HG03457 (cell line): ENCODE data around the gene TM9SF3.

ENCODE experiments used
- ATAC-seq: cut with Tn5 transposase; IDR thresholded peaks from one replicate; pipeline ENCODE4 v1.9.1; 2021; ENCODE audit warnings: moderate number of reproducible peaks; ENCODE audit not compliant: unreplicated experiment

The TM9SF3 gene

DNA sequence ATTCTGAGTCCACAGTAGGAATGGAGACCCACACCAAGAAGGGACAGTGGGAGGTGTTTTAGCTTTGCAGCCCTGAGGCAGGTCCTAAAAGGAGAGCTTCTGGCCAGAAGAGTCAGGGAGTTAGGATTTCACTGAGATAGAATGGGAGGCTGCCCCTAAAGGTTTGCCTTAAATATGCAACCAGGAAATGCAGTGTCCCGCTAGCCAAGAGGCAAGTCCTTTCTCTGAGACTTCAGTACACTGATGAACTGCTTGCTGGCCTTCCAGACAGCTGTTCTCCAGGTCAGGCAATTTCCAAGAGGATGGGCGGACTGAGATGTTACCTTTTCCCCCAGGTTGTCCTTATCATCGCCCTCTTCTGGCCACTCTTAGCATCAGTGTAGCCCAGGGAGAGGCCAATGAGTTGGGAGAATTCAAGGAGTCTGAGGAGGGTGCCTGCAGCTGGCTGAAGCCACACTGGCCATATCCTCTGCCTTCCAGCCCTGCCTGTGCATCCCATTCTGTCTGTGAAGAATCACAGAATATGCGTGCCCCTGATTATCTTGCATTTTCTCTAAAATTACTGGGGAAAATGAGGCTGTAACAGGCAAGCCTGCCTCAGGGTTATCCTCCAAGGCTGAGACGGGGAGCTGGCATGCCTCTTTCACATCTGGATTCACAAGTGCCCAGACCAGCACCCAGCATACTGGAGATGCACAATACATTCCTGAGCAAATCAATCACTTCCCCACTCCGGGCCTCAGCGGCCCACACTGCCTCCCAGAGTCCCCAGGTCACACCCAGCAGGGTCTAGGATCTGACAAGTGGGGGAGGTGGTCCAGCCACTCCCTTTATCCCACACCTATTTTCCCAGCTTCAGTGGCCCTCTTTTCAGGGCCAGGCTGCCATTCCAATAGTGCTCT is 75.5 kb downstream of the TM9SF3 start:
- ATAC-seq: no peak

DNA sequence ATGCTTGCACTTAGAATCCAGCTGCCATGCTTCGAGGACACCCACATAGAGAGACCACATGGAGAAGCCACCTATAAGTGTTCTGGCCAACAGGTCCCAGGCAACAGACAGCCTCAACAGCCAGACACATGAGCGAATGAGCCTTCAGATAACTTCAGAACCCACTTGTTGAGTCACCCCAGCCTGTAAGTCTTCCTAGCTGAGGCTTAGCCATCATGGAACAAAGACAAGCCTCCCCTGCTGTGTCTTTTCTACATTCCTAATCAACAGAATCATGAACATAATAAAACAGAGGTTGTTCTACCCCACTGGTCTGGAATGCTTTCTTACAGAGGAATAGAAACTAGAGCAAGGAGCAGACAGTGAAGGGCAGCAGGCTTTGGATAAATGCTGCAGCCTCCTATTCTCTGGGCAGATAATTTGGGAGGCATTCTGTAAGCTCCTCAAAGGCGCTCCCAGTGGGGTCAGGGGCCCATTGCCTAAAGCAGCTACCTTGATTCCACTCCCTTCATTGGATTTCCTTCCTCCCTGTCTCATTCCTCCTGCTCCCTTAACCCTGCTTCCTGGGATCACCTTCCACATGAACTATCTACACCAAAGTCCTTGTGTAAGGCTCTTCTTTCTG is 77.7 kb downstream of the TM9SF3 start:
- no peak for ATAC-seq

DNA sequence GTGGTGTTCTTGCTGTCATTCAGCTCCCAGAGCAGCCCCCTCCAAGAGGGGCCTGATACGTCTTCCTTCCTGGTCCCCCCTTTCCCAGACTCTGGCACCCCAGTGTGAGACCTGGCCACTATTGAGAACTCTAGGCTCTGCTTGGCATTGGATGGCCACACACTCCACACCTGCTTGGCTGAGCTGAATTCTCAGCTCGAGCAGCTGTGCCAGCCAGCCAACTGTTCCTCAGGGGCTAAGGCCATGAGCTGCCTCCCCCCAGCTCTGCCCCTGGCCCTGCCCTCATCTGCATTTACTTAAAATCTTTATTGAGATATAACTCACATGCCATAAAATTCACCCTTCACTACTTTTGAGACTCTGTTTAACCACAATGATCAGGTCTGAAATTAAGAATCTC is 79.8 kb downstream of the TM9SF3 start:
- ATAC-seq: no peak

DNA sequence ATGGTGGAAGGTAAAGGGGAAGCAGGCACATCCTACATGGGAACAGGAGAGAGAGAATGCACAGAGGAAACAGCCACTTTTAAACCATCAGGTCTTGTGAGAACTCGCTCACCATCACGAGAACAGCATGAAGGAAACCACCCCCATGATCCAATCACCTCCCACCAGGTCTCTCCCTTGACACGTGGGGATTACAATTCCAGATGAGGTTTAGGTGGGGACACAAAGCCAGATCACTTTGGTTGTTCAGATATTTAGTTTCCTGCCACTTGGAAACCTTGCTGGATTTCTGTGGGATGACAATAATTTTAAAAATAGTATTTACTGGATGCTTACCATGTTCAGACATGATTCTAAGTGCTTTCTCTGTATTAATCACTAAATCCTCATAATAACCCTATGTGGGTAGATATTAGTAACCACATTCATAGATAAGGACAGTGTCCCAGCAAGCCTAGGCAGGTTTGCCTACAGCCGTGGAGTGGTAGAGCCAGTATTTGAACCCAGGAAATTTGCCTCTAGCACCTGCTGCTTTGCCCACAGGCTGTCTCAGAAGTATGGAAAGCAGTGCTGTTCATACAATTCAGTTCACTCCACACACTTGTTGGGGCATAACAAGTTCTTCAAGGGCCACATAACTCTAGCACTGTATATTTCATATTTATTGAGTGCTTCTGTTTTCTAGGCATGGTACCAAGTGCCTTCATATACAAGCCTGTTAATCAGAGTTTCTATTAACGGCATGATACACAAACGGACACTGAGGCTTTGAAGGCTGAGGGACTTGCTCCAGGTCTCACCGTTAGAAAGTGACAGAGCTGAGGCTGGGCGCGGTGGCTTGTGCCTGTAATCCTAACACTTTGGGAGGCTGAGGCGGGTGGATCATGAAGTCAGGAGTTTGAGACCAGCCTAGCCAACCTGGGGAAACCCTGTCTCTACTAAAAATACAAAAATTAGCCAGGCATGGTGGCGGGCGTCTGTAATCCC is 81.4 kb downstream of the TM9SF3 start:
- ATAC-seq: no peak

- ATAC-seq: no peak
Observed at GRCh38 chr10:96502561-96503282, 84.1 kb downstream of the TM9SF3 start.

DNA sequence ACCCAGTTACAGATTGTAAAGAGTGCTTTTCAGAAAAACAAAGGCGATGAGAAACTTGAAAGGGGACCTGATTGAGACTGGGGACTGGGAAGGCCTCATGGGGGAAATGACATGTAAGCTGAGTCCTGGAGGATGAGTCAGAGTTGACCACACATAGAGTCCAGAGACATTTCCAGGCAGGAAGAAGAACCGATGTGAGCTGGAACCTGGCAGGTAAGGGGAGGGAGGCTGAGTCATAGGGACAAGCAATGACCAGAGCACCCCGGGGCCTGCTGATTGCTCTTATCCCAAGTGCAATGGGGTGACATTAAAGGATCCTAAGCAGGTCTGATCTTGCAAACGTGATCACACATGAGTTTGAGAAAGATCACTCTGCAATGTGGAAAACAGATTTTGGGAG is 84.8 kb downstream of the TM9SF3 start:
- no peak for ATAC-seq

DNA sequence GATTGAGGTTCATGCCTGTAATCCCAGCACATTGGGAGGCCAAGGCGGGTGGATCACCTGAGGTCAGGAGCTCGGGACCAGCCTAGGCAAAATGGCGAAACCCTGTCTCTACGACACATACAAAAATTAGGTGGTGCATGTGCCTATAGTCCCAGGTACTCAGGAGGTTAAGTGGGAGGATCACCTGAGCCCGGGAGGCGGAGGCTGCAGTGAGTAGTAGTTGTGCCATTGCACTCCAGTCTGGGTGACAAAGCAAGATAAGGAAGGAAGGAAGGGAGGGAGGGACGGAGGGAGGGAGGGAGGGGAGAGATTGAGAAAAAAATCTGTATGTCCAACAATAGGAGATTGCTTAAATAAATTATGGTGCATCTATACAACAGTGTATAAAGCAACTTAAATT is 86.3 kb downstream of the TM9SF3 start:
- ATAC-seq: no peak

DNA sequence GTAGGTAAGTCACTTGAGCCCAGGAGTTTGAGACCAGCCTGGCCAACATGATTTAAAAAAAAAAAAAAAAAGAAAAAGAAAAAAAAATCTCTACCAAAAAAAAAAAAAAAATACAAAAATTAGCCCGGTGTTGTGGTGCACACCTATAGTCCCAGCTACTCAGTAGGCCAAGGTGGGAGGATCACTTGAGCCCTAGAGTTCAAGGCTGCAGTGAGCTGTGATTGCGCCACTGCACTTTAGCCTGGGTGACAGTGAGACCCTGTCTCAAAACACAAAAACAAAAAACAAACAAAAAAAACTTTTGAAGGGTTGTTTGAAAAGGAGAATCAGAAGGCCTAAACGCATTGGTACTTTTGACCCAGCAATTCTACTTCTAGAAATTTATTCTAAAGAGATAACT is 86.8 kb downstream of the TM9SF3 start:
- ATAC-seq: no peak

- no peak for ATAC-seq
Observed at GRCh38 chr10:96497391-96497790, 89.4 kb downstream of the TM9SF3 start.

- no peak for ATAC-seq
Observed at GRCh38 chr10:96496281-96496925, 90.4 kb downstream of the TM9SF3 start.

- no peak for ATAC-seq
Observed at GRCh38 chr10:96495544-96495943, 91.3 kb downstream of the TM9SF3 start.

DNA sequence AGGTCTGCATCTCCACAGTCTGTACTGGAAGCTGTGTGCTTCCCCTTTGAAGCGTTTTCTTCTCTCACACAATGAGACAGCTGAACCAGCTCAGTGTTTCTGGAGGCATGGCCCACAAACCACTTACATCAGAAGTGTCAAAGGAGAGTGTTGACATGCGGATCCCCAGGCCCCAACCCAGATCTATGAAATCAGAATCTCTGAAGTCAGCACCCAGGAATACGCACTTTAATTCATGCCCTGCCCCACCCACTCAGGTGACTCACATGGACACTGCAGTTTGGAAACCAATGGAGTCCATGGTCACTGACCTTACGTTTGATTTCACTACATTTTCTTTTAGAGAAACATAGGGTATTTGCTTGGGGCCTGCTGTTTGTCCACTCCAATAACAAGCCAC is 92.1 kb downstream of the TM9SF3 start:
- no peak for ATAC-seq

GRCh38 chr10:96493871-96494525 is 92.8 kb downstream of the TM9SF3 start:
- no peak for ATAC-seq

GRCh38 chr10:96493254-96493653 is 93.6 kb downstream of the TM9SF3 start:
- ATAC-seq: no peak

DNA sequence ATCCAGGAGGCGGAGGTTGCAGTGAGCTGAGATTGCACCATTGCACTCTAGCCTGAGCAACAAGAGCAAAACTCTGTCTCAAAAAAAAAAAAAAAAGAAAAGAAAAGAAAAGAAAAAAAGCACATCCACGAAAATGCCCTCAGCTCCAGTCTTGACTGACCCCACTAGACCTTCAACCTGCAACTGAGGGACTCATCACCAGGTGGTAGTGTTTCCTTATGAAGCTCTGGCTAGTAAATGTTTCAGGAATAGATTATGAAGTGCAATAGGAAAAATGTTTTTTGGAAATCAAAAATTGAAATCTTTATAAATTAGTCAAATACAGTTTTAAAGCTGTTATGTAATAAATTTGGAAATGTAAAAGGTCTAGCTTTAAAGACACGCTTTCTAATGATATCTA is 95.5 kb downstream of the TM9SF3 start:
- no peak for ATAC-seq

DNA sequence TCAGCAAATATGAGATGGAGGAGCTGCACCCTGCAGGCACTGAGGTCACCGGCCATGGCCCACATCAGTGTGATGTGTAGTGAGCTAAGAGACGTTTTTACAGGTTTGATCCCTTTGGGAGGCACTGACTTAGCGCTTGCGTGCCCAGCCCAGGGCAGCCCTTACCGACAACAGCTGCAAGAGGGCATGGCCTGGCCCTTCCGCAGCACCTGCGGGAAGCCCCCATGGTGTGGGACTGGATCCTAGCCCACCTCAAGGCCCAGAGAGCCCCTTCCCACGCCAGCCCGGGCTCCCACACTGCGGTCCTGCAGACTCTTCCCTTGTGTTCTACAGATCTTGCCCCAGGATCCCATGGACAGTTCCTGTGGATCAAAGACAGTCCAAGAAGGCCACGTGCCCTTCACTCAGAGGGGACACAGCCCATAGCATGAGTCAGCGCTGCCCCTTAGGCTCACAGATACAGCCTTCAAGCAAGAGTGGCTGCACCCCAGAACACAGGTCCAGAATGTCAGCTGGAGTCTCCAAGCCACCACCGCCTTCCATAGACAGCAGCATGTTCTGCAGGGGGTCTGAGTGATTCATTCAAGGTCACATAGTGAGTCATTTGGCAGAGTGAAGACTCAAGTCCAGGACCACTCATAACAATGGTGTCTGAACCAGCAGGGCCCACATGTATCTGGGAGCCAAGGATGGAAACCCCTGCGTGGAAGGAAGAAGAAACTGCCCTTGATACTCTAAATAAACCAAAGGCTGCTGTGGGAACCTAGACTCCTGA is 98.5 kb downstream of the TM9SF3 start:
- ATAC-seq: no peak

DNA sequence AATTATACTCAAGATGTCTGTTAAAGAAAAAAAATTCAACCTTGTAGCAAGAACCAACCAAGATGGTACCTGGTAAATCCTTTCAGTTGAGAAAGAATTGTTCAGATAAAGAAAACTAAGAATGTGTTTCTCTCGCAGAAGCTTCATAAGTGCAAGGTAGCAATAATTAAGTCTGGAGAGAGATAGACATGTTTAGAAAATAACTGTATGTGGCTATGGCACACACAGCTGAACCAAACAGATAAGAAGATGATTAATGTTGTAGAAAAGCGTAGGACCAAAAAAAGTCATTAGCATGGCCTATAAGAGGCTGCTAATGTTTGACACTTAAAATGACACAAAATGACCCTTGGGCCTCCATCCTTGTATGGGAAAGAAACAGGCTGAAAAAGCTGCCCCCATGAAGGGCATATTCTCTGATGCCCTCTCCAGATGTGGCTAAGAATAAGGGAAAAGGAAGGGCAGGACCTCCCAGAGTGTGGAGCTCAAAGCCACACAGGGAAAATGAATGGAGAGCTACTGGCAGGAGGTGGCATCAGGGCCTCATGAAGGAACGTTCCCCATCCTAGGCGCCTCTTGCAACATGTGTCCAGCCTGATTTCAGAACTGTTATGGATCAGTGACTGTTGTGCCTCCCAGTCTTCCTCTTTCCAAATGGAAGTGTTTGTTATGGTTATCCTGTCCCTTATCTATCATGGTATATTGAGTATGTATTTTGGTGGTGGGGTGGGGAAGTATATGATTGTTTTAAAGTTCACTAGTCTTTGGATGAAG is 103.8 kb downstream of the TM9SF3 start:
- no peak for ATAC-seq

- no peak for ATAC-seq
Observed at GRCh38 chr10:96478355-96478754, 108.5 kb downstream of the TM9SF3 start.
